Measurements from ENCODE around the gene SLC6A7.
A peak's percentile ranks its signal among the peaks of the same experiment; 100 is the strongest.

Gene SLC6A7

DNA sequence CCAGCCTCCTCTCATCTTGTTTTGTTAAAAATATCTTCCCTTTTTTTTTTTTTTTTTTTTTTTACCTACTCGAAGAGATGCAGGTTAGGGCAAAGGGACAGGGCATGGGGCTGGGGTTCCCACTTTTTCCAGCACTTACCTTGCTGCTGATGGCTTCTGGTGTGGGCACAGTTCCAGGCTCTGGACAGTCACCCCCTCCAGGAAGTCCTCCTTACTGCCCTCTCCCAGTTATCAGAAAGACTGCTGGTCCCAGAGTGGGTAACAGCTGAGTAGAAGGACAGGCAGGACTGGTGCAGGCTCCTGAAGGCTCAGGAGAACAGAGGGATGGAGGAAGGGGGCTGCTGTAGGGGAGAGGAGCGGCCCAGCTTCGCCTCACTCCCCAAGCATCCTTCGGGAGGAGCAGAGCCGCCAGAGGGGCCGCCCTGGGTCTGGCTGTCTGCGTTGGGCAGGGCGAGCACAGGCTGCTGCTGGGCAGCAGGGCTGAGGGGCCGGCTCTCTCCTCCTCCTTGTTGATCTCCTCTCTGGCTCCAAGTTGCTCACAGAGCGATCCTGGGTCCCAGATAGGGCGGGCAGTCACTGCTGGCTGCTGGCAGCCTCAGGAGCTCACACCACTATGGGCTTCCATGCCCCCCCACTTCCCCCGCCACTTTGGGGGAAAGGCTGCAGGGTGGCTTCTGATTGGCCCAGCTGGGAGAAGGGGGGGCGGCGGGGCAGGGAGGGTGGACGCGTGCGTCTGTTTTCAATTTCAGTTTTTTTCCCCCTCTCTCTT lies 34.4 kb upstream of the SLC6A7 start, which contains the start of gene PDGFRB:
Gene PDGFRB (minus strand): TSS at position 588 of the 769 bp plus-strand sequence. CDS start 18,798 bp downstream, outside the sequence.
- DNase-seq (ENCODE audit: low read depth, low spot score): peak; percentile 44

DNA sequence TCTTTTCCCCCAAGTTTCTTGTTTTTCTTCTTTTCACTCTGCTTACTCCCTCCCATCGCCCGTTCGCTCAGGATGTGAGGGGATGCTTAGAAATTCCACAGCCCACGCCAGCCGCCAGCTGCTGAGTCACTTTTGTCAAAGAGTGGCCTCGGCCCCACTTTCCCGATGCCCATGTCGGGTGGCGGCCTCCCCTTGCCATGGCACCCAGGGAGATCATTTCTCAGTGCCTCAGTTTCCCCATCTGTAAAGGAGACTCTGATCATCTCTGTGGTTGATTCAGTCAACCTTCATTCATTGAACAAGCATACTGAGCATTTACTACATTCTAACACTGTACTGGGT lies 33.9 kb upstream of the SLC6A7 start:
- no peak for DNase-seq (ENCODE audit: low read depth, low spot score)

DNA sequence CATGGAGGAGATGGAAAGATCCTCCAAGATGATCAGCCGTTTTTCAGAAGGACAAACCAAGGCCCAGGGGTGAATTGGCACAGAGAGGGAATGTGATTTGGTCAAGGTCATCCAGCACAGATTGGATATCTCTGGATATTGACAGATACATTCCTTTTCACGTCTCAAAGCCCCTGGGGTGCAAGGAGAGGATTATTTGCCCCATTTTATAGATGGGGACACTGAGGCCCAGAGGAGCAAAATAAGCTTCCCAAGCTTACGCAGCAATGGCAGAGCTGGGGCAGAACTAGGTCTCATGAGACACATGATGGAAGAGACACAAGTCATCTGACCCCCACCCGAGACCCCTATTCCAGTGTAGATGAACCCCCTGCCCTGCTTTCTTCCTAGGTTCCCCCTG lies 33.3 kb upstream of the SLC6A7 start:
- DNase-seq (ENCODE audit: low read depth, low spot score): no peak

DNA sequence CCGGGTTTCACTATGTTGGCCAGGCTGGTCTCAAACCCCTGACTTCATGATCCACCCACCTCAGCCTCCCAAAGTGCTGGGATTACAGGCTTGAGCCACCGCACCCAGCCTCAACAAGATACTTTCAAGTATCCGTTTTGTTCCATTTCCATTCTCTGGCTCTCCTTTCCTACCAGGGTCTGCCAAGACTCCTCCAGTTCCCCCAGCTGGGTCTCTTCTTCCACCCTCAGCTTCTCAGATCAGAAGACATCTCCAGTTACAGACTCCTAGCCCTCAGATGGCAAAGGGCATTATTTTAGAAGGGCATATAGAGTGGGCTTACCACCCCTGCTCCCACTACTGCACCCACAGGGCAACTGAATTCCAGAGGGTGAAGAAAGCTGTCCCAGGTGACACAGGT lies 32.7 kb upstream of the SLC6A7 start:
- no peak for DNase-seq (ENCODE audit: low read depth, low spot score)

DNA sequence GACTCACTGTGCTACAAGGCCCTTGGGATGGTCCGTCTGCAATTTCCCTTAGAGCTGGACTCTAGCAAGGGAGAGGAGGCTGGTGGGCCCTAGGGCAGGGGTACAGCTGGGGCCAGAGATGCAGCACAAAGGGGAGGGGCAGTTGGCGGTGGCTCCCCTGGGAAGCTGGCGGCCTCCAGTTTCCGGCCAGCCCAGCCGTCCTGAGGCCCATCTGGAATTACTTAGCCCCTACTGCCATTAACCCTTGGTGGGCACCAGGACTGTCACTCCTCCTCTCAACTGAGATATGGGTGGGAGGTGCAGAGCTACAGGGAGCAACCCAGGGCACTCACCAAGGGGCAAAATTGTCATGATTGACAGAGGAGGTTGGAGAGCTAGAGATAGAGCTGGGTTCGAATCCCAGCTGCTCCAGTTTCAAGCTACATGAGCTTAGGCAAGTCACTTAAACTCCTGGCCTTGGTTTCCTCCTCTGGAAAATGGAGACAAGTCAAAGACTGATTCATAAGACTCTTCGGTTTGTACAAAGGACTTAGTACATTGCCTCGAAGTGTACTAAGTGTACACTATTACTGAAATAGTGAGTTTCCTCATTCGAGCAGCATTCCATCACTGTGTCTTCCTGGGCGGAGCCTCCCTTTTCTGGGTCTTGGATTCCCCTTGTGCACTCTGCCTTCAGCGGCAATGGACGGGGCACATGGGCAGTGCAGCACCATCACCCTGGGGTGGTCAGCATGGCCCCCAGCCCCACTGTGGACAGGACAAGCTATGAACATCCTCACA lies 31.5 kb upstream of the SLC6A7 start:
- no peak for DNase-seq (ENCODE audit: low read depth, low spot score)

DNA sequence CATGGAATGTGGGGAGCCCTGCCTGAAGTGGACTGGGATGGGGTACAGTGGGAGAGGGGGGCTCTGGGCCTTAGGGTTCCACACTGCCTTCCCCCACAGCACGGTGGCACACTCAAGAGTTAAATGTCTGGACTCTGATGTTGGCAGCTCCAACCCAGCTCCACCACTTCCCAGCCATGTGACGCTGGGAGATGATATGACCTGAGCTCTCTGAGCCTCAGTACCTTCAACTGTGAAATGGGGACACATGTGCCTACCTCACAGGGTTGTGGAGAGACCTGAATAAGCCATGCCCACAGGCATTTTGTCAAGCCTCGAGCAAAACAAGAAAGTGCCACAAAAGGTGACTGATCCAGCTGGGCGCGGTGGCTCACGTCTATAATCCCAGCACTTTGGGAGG lies 30.8 kb upstream of the SLC6A7 start:
- no peak for DNase-seq (ENCODE audit: low read depth, low spot score)

DNA sequence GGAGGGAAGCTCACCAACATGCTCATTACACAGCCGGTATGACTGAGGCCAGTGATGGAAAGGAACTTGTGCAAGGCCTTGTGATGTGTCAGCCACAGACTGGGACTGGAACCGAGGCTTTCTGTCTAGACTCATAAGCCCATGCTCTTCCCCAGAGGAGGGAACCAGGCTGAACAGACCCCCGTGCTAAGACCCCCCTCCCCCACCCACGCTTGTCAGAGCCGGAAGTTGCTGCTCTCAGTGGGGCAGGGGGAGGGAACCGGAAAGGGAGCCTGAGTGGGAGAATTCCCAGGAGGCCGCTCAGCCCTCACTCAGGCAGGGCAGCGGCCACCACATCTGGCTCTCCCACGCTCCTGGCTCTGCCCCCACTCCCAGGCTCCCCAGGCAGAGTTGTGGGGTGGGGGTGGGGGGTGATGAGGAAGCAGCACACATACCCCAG lies 30.1 kb upstream of the SLC6A7 start:
- no peak for DNase-seq (ENCODE audit: low read depth, low spot score)

DNA sequence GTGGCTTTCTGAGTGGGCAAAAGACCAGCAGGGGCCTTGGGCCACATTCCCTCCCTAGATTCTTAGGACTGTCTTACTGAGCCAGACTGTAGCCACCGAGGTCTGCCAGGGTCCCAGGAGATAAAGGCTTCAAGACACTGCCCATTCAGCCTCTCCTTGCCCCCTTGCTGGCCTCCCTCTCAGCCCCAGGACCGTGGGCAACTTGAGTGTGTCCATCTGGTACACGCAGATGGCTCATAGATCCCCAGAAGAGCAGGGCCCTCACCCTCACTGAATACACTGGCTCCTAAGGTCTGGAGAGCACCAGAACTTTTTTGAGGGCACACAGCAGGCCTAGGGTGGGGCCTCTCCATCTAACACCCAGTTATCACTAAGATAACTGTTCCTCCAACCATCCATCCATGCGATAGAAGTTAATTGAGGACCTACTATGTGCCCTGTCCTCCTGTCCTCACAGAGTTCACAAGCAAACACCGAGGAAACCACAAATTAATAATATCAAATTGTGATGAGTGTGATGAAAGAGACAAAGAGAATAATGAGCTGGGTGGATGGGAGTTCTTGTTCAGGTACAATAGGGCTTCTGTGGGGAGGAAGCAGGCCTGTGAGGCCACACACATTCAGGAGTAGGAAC lies 29.3 kb upstream of the SLC6A7 start:
- DNase-seq (ENCODE audit: low read depth, low spot score): no peak

DNA sequence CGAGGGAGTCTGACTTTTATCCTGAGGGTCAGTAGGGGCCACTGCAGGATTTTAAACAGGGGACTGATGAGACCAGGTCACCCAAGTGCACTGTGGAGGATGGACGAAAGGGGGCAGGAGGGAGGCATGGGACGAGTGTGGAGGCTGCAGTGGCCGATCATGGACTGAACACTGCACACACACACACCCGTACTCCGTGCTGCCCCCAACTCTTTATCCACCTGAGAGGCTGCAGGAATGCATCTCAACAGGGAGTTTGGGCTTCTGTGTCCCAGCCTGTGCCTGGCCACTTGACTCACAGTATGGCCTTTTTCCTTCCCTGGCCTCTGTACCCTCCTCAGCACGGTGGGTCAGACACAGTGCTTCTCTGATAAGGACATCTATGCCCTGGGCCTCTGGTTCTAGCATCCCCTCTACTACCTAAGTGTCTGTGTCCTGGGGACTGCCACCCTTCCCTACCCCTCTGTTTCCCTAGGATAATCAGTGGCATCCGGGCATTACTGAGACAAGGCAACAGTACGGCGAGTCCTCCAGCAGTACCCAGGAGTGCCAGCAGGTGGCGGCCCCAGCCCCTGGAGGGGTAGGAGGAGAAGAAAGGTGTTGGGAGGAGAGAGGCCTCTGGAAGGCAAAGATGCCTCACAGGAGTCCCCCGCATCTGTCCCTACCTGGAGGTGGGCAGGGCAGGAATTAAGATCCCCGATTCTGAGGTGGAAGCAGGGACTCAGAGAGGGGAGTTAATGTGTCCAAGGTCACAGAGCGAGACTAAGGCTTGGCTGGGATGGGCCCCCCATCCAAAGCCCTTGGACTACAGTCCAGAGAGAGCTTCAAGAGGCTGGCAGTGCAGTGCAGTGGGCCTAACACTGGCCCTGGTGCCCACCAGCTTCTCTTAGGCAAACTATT lies 28.4 kb upstream of the SLC6A7 start:
- DNase-seq (ENCODE audit: low read depth, low spot score): peak; percentile 55

DNA sequence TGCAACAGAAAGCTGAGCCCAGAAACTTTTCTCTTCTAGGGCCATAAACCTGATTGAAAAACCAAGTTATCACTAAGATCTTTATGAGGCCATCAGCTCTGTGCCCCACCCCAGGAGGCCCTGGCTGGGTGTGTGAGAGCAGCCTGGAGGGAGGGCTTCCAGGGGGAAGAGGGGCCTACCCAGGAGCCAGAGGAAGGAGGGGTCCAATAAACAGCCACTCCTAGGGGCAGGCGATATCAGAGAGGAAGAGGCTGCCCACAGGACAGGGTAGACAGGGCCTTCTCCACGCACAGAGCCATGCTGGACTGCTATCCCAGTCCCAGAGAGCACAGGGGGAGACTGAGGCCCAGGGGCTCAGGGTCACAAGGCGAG lies 27.7 kb upstream of the SLC6A7 start:
- DNase-seq (ENCODE audit: low read depth, low spot score): no peak

DNA sequence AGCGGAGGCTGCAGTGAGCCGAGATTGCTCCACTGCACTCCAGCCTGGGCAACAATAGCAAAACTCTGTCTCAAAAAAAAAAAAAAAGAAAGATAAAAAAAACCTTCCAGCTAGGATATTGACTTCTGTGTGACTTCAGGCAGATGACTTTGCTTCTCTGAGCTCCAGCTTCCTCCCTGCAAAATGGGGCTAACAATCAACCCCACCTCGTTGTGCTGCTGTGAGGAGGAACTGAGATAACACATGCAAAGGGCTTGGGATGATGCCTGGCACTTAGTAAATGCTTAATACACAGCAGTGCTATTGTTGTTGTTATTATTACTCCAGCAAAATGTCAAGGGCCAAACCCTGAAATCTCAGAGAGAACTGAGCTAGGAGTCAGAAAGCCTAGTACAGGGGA lies 26.8 kb upstream of the SLC6A7 start:
- DNase-seq (ENCODE audit: low read depth, low spot score): no peak

DNA sequence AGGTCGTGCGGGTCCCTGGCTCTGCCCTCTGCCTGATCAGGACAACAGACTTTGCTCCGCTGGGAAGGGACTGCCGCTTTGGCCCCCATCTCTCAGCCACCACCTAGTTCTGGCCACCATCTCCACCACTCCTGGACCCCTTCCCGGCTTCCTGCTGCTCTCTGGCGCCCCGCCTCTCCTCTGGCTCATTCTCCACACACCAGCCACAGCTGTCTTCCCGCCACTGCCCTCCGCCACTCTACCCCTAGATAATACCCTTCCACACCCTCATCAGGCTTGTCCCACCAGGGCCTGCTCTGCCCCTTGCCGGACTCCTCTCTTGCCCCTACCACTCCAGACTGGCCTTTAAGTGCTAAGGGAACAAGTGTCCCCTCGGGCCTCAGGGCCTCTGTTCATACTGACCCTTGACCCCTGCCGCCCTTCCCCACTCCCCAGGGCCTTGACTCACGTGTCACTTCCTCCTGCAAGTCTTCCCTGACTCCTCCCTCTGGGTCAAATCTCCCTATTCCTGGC lies 26.3 kb upstream of the SLC6A7 start:
- no peak for DNase-seq (ENCODE audit: low read depth, low spot score)

DNA sequence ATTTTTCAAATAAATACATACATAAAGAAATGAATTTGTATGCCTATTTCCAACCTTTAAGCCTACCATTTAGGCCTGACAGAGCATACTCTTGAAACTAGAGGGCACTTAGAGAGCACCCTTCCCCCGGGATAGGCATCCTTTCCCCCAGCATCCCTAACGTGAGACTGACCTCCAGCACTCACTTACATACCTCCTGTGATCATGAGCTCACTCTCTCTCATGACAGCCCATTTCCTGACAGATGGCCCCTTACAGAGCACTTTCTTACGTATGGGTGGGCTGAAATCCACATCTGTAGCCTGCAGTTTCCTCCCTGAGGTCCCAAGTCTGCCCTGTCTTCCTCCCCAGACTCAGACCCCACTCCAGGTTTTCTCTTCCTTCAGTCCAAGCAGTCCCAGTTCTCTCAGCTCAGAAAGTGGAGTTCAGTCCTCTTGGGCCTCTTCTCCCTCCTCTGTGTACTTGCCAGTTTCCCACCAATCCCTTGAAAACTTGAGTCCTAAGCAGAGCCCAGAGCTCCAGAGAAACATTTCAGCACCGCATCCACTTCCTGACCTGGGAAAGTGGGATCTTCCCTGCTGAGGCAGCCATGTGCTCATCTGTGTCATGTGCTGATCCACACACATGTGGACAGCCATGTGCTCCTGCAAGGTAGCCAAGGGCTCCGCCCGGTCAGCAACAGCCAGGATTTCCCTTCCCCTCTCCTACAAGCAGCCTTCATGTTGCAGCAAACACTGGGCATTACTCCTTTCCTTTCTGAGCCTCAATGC lies 25.5 kb upstream of the SLC6A7 start:
- no peak for DNase-seq (ENCODE audit: low read depth, low spot score)

DNA sequence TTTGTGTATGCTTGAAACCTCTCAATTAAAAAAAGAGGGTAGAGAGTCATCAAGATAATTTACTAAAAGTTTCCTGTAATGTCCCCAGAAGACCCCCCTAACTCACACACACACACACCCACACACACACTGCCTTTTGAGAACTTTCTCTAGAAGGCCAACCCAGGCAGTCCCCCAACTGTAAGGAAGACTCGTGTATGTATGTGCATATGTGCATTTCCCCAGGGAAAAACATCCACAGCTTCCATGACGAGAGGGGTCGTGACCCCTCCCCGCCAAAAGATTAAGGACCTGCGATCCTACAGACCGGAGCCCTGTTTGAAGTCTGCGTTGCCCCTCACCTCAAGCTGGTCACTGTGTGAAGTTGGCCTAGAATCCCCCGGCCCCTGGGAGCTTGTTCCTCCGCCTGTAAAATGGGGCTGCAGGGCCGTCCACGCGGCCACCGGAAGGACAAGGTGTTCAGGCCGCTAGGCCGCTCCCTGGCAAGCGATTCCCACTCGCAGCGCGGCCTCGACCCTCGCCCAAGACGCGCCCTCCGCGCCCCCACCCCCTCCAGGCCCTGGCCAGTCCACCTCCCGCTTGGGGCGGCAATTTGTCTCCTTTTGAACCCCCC lies 23.7 kb upstream of the SLC6A7 start:
- no peak for DNase-seq (ENCODE audit: low read depth, low spot score)

DNA sequence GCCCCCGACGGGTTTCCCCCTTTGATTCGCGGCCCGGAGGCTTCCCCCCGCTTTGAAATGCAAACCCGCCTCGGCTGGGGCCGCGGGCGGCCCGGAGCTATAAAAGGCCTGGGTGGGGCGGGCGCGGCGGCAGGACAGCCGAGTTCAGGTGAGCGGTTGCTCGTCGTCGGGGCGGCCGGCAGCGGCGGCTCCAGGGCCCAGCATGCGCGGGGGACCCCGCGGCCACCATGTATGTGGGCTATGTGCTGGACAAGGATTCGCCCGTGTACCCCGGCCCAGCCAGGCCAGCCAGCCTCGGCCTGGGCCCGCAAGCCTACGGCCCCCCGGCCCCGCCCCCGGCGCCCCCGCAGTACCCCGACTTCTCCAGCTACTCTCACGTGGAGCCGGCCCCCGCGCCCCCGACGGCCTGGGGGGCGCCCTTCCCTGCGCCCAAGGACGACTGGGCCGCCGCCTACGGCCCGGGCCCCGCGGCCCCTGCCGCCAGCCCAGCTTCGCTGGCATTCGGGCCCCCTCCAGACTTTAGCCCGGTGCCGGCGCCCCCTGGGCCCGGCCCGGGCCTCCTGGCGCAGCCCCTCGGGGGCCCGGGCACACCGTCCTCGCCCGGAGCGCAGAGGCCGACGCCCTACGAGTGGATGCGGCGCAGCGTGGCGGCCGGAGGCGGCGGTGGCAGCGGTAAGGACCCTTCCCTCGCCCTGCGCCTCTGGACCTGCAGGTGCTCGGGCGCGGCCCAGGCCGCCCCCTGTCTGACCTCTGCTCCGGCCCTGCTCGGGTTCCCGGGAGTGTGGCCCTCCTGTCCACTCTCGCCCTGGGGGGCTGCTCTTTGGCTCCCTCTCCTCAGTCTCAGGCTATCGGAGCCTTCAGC lies 23.0 kb upstream of the SLC6A7 start, which contains the start of gene CDX1:
Gene CDX1 (plus strand): TSS at position 129 of the 862 bp plus-strand sequence. CDS start 99 bp downstream, at position 228.
- DNase-seq (ENCODE audit: low read depth, low spot score): no peak

DNA sequence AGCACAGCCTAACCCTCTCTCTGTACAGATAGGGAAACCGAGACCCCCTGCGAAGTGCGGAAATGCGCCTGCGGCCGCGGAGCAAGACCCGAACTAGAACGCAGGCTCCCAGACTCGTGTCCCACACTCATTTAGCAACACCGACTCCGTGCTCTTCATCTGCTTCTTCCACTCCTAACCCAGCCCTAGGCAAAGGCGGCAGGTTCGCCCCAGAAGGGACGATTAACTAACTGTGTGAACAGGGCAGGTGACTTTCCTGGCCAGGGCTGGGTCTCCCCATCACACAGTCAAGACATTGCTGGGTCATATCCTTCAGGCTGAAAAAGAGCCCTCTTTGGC lies 22.4 kb upstream of the SLC6A7 start:
- no peak for DNase-seq (ENCODE audit: low read depth, low spot score)

DNA sequence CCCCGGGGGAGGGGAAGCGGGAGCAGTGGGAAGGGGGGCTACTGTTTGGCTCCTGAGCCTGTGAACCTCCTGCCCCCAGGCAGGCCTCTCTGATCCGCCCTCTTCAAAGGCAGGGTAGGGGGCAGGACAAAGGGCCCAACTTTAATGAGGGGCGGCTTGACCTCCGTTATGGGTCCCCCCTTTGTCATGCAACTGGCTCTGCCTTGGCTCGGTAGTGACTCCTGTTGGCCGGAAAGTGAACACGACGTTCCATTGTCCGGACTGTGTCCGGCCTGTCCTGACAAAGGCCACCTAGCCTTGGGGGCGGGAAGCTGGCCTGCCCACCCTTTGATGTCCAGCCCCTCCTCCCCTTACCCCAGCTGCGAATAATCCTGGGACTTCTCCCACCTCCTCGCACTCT lies 22.0 kb upstream of the SLC6A7 start:
- DNase-seq (ENCODE audit: low read depth, low spot score): no peak

DNA sequence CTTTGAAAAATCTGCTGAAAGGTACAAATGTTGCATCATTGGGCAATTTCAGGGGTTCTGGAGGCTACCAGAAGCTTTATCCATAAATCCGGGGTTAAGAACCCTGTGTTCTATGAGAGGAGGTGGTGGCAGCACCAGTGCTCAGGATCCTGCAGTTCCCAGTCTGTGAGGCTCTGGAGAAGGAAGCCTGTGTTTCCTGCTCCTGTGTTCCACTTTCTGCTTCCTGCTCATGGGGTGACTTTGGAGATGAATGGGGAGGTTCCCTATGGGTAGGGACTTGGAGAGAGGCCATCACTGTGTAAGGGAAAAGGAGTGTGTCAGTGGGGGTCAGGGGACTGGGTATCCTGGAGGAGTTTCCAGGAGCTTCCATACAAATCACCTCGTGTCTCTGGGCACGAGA lies 21.0 kb upstream of the SLC6A7 start:
- DNase-seq (ENCODE audit: low read depth, low spot score): no peak

DNA sequence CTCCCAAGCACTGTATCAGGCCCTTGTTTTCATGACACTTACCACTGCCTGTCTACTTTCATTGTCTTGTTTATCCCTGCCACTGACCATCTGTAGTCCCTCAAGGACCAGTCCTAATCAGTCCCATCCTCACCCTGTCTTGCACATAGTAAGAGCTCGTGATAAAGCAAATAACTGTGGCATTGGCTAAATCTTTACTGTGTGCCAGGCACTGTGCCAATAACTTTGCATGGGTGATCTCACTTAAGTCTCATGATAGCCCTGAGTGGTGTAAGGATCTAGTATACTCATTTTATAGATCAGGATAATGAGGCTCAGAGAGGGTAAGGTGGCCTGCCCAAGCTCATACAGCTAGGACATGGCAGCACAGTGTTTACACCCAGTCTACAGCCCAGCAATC lies 17.7 kb upstream of the SLC6A7 start:
- no peak for DNase-seq (ENCODE audit: low read depth, low spot score)
